OCI-LY1 (cell line): ENCODE results near the gene SLC39A11.

Source experiments
- H2AFZ ChIP-seq: fragments of 200-600 bp; sonication (generic), shearing (Covaris generic); 2 replicates; pipeline ENCODE4 v1.6.0; 2014; ENCODE audit warnings: antibody characterized with exemption, mild to moderate bottlenecking, low read length
- H3F3A ChIP-seq: fragments of 200-600 bp; sonication (generic), shearing (Covaris generic); 2 replicates; pipeline ENCODE4 v1.6.0; 2014; ENCODE audit warnings: mild to moderate bottlenecking, antibody characterized with exemption, low read length, moderate library complexity; ENCODE audit not compliant: insufficient read depth
- H3K27ac ChIP-seq: fragments of 200-600 bp; sonication (generic); 2 replicates; pipeline ENCODE4 v1.5.1; 2014; ENCODE audit warnings: low read length, mixed run types, mild to moderate bottlenecking, low read depth; ENCODE audit not compliant: poor library complexity, severe bottlenecking
- H3K27me3 ChIP-seq: fragments of 200-600 bp; sonication (generic); 2 replicates; pipeline ENCODE4 v1.6.0; 2014; ENCODE audit warnings: antibody characterized with exemption, mild to moderate bottlenecking, low read length, moderate library complexity; ENCODE audit not compliant: insufficient read depth
- H3K36me3 ChIP-seq: fragments of 200-600 bp; sonication (generic); 2 replicates; pipeline ENCODE4 v1.6.1; 2014; ENCODE audit warnings: mild to moderate bottlenecking, antibody characterized with exemption, low read length, moderate library complexity, mixed read lengths; ENCODE audit not compliant: insufficient read depth
- H3K4me1 ChIP-seq: fragments of 200-600 bp; sonication (generic); 2 replicates; pipeline ENCODE4 v1.5.1; 2014; ENCODE audit warnings: mild to moderate bottlenecking, low read length, moderate library complexity; ENCODE audit not compliant: insufficient read depth, severe bottlenecking
- H3K4me2 ChIP-seq: fragments of 200-600 bp; sonication (generic), shearing (Covaris generic); 2 replicates; pipeline ENCODE4 v1.6.1; 2014; ENCODE audit warnings: low read length
- H3K4me3 ChIP-seq: fragments of 200-600 bp; sonication (generic); 2 replicates; pipeline ENCODE4 v1.5.1; 2014; ENCODE audit warnings: low read length, low read depth, mild to moderate bottlenecking, mixed read lengths; ENCODE audit not compliant: poor library complexity, severe bottlenecking
- H3K79me2 ChIP-seq: fragments of 200-600 bp; shearing (Covaris generic); 2 replicates; pipeline ENCODE4 v1.6.1; 2016; ENCODE audit warnings: mixed run types, low read length, mixed read lengths; ENCODE audit not compliant: insufficient read depth
- H3K9ac ChIP-seq: fragments of 200-600 bp; sonication (generic), shearing (Covaris generic); 2 replicates; pipeline ENCODE4 v1.6.1; 2014; ENCODE audit warnings: mild to moderate bottlenecking, low read length, mixed read lengths
- H3K9me2 ChIP-seq: fragments of 200-600 bp; sonication (generic), shearing (Covaris generic); 2 replicates; pipeline ENCODE4 v1.6.1; 2014; ENCODE audit warnings: low read depth, mild to moderate bottlenecking, low read length, mixed read lengths
- H3K9me3 ChIP-seq: fragments of 200-600 bp; shearing (Covaris generic); 2 replicates; pipeline ENCODE4 v1.6.1; 2014; ENCODE audit warnings: low read length, mixed read lengths
- H4K20me1 ChIP-seq: fragments of 200-600 bp; sonication (generic), shearing (Covaris generic); 2 replicates; pipeline ENCODE4 v1.6.0; 2016; ENCODE audit warnings: mild to moderate bottlenecking, low read length; ENCODE audit not compliant: insufficient read depth
- EZH2 ChIP-seq: fragments of 200-600 bp; sonication (generic), shearing (Covaris generic); IDR thresholded peaks from 2 replicates; pipeline ENCODE4 v1.8.0; 2017; ENCODE audit warnings: borderline replicate concordance, mixed run types, mild to moderate bottlenecking, antibody characterized with exemption, low read length, moderate library complexity, mixed read lengths
- TF ChIP-seq, protein P1 (sequence below): fragments of 200-600 bp; sonication (generic), shearing (Covaris generic); IDR thresholded peaks from 2 replicates; pipeline ENCODE4 v1.5.1; 2017; ENCODE audit warnings: mild to moderate bottlenecking, antibody characterized with exemption, low read length, moderate library complexity, mixed read lengths

The SLC39A11 gene

DNA sequence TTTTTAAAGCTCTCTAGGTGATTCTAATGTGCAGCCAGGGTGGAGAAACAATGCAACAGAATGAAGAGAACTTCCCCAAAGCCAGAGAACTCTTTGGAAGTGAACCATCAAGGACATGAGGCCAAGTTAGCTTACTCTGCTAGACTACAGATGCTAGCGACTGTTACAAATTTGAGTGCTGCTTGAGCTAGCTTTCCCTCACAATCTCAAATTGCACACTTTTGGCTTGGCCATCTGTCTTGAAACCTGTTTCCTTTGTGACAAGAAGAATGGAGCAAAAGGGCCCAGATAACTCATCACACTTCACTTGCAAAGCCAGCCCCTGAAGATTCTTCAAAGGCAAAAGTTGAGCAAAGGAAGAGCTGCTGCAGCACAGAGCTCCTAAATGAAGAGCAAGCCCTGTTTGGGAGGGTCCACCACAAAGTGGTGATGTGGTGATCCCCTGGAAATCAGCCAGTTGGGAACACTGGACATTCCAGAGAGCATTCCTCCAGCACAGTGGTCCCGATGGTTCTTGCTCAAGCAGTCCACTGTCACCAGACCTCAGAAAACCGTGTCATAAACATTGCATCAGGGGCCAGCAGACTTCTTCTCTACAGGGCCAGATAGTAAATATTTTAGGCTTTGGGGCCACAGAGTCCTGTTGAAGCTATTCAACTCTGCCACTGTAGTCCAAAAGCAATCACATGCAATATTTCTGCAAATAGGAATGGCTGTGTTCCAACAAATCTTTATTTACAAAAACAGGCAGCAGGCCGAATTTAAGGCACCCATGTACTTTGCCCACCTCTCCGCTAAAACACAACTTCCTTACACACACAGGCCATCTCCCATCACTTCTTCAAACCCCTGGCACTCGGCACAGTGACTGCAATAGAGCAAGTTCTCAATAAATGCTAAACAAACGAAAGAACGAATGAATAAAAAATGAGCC lies 21.2 kb downstream of the SLC39A11 start:
- Histone ChIP-seq H3K36me3 (peaks cover 31% of the 10 kb centered on the region), H3K9ac (no peak overlapping the region), H4K20me1 (no peaks in the 10 kb centered on the region), H3K9me2 (no peaks in the 10 kb centered on the region), H2AFZ (no peak overlapping the region), H3K4me1 (no peaks in the 10 kb centered on the region), H3K79me2 (no peaks in the 10 kb centered on the region), H3F3A (no peaks in the 10 kb centered on the region), H3K27ac (no peak overlapping the region), H3K27me3 (no peaks in the 10 kb centered on the region), H3K4me2 (no peak overlapping the region), H3K4me3 (no peak overlapping the region), H3K9me3 (peaks cover 7% of the 10 kb centered on the region; the same call in 1 of the 2 replicates)
- no peak for TF ChIP-seq EZH2
- TF ChIP-seq, protein P1, sequence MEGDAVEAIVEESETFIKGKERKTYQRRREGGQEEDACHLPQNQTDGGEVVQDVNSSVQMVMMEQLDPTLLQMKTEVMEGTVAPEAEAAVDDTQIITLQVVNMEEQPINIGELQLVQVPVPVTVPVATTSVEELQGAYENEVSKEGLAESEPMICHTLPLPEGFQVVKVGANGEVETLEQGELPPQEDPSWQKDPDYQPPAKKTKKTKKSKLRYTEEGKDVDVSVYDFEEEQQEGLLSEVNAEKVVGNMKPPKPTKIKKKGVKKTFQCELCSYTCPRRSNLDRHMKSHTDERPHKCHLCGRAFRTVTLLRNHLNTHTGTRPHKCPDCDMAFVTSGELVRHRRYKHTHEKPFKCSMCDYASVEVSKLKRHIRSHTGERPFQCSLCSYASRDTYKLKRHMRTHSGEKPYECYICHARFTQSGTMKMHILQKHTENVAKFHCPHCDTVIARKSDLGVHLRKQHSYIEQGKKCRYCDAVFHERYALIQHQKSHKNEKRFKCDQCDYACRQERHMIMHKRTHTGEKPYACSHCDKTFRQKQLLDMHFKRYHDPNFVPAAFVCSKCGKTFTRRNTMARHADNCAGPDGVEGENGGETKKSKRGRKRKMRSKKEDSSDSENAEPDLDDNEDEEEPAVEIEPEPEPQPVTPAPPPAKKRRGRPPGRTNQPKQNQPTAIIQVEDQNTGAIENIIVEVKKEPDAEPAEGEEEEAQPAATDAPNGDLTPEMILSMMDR: no peak

DNA sequence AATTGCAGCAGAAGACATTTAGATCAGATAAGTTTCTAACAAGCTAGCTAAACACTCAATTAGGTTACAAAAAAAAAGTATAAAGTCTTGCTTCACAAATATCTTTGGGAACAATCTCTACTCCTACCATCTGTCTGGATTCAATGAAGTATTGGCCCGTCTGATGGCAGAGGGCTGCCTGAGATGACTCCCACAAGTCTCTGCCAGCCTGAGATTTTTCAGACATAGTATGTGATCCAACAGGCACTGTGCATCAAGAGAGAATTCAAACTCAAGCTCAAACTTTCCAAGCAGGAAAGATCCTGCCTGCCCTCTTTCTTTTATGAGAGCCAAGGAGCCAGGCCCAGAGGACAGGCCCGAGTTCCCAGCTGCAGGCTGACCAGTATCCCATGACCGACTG lies 22.6 kb downstream of the SLC39A11 start:
- no peaks in the 10 kb centered on the region for H3K9me2 ChIP-seq
- TF ChIP-seq, protein P1: no peak
- no peak for TF ChIP-seq EZH2
- H4K20me1 ChIP-seq: no peaks in the 10 kb centered on the region
- H3K27me3 ChIP-seq: no peaks in the 10 kb centered on the region
- H3K36me3 ChIP-seq: peaks cover 31% of the 10 kb centered on the region
- no peak overlapping the region for H3K4me2 ChIP-seq
- H3K4me3 ChIP-seq: no peak overlapping the region
- peaks cover 7% of the 10 kb centered on the region; the same call in 1 of the 2 replicates for H3K9me3 ChIP-seq
- H3K79me2 ChIP-seq: no peaks in the 10 kb centered on the region
- H3F3A ChIP-seq: no peaks in the 10 kb centered on the region
- no peak overlapping the region for H2AFZ ChIP-seq
- H3K9ac ChIP-seq: no peak overlapping the region
- H3K27ac ChIP-seq: no peak overlapping the region
- no peaks in the 10 kb centered on the region for H3K4me1 ChIP-seq

DNA sequence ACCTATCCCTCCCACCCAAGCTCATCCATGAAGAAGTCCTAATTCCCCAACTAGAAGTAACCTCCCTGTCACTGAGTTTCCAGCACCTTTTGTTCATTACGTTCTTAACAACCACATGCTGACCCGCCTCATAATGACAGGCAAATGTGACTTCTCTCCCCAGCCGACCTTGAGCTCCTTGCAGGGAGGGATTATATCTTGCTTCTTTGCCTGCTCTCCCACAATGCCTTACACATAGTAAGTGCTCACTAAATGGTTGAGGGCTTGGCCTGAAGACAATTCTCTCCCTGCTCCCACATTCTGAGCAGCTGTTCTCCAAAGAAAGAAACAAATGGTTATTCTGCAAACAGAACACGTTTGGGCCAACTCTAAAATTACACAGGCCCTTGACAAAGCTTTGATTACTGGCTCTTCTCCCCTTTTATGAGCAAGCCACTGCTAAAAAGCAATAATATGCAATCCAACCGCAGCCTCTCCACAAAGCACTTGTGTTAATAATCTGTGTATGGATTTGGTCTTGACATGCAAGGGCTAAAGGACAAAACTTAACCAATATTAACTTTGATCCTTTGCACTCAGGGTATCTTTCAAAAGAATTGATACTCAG lies 23.2 kb downstream of the SLC39A11 start:
- no peaks in the 10 kb centered on the region for H3K27me3 ChIP-seq
- H3K9ac ChIP-seq: no peak overlapping the region
- no peaks in the 10 kb centered on the region for H3K4me1 ChIP-seq
- no peak overlapping the region for H2AFZ ChIP-seq
- TF ChIP-seq EZH2: no peak
- TF ChIP-seq, protein P1: no peak
- no peaks in the 10 kb centered on the region for H4K20me1 ChIP-seq
- no peaks in the 10 kb centered on the region for H3F3A ChIP-seq
- no peak overlapping the region for H3K4me3 ChIP-seq
- no peaks in the 10 kb centered on the region for H3K9me2 ChIP-seq
- H3K27ac ChIP-seq: no peak overlapping the region
- H3K9me3 ChIP-seq: peaks cover 7% of the 10 kb centered on the region; the same call in 1 of the 2 replicates
- H3K36me3 ChIP-seq: peaks cover 31% of the 10 kb centered on the region
- H3K79me2 ChIP-seq: no peaks in the 10 kb centered on the region
- H3K4me2 ChIP-seq: no peak overlapping the region
